Measurements from ENCODE around the gene GORAB.

GORAB gene

GRCh38 chr1:170598618-170599017 lies 66.7 kb downstream of the GORAB start:
- TF ChIP-seq CTCF (IDR thresholded peaks at IDR 0.05; ENCODE audit: low read depth, low read length, missing control alignments): no peak
- H3K4me3 ChIP-seq (ENCODE audit: low read depth, low read length): no peak overlapping the region
- DNase-seq (ENCODE audit: low read depth): no peak

- no peak for DNase-seq (ENCODE audit: low read depth)
- no peak for TF ChIP-seq CTCF (IDR thresholded peaks at IDR 0.05; ENCODE audit: low read depth, low read length, missing control alignments)
- no peak overlapping the region for H3K4me3 ChIP-seq (ENCODE audit: low read depth, low read length)
Measured at GRCh38 chr1:170599033-170599432, 67.1 kb downstream of the GORAB start.

DNA sequence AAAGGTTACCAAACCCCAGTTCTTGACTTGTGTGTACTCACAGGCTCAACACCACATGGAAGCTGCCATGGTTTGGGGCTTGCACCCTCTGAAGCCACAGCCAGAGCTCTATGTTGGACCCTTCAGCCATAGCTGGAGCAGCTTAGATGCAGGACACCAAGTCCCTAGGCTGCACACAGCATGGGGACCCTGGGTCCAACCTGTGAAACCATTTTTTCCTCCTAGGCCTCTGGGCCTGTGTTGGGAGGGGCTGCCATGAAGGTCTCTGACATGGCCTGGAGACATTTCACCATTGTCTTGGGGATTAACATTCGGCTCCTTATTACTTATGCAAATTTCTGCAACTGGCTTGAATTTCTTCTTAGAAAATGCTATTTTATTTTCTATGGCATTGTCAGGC lies 69.9 kb downstream of the GORAB start:
- no peak for TF ChIP-seq CTCF (IDR thresholded peaks at IDR 0.05; ENCODE audit: low read depth, low read length, missing control alignments)
- no peak for DNase-seq (ENCODE audit: low read depth)

More for the DNA sequence above, 69.9 kb downstream of the GORAB start:
- no peak overlapping the region for H3K4me3 ChIP-seq (ENCODE audit: low read depth, low read length)

Data from GM12864 (cell line).